GM12878 (cell line): ENCODE data around the gene GLRA1. TPM values are rescaled to one million over a fixed set of nuclear protein-coding genes. Genes with fewer than 3 reads are reported as not detected.

Source experiments
- ATAC-seq: fragments of 200-7000 bp; cut with Tn5 transposase; 3 replicates; pipeline ENCODE4 v1.9.1; 2020; ENCODE audit warnings: mild to moderate bottlenecking, moderate library complexity
- BruUV-seq: library from RNA; stranded (reverse); fragments of 400-500 nt; replicated peaks from 2 replicates; lab custom pipeline; 2021; lab: Mats Ljungman, UMichigan
- CTCF ChIA-PET: fragments of 300-600 bp; sonication (Branson Sonifier 250); formaldehyde crosslinking; extraction: SDS; loops from one replicate; lab custom pipeline; 2021; ENCODE audit warnings: inconsistent platforms; lab: Yijun Ruan, JAX
- POLR2A ChIA-PET: fragments of 350-600 bp; formaldehyde crosslinking; extraction: SDS; loops from one replicate; lab custom pipeline; 2021; ENCODE audit warnings: inconsistent platforms; lab: Charles Lee
- RAD21 ChIA-PET: fragments of 300-600 bp; sonication (Branson Sonifier 250); formaldehyde crosslinking; loops from one replicate; lab custom pipeline; 2023; ENCODE audit warnings: antibody characterized with exemption; ENCODE audit not compliant: unreplicated experiment; lab: Charles Lee
- SMC1A ChIA-PET: fragments of 300-600 bp; sonication (Branson Sonifier 250); formaldehyde crosslinking; loops from one replicate; lab custom pipeline; 2023; ENCODE audit not compliant: unreplicated experiment, uncharacterized antibody; lab: Charles Lee
- DNase-seq: peaks from one replicate; pipeline ENCODE4 v3.0.0-alpha.2; 2011; ENCODE audit warnings: low read depth, low spot score
- FAIRE-seq: peaks from 3 replicates; lab custom pipeline; 2011; peaks lifted over from hg19 to GRCh38; lab: Jason Lieb, UNC
- H2AFZ ChIP-seq: 2 replicates; pipeline ENCODE4 v1.6.0; 2011; ENCODE audit warnings: low read depth, low read length, control low read depth; ENCODE audit not compliant: control insufficient read depth
- H3K27ac ChIP-seq: 2 replicates; pipeline ENCODE4 v1.5.1; 2011; ENCODE audit warnings: control low read depth; ENCODE audit not compliant: control insufficient read depth, insufficient read depth
- H3K27me3 ChIP-seq, 2 experiments: replicated peaks in 1 of 2; 2 replicates each; pipeline versions ENCODE4 v1.6.0 to v1.6.1; 2011; ENCODE audit warnings: low read length in 1 of 2; ENCODE audit not compliant: control insufficient read depth in 2 of 2, insufficient read depth in 2 of 2
- H3K36me3 ChIP-seq, 2 experiments: 2 replicates each; pipeline ENCODE4 v1.5.1; 2011; ENCODE audit warnings: low read length in 1 of 2; ENCODE audit not compliant: control insufficient read depth in 2 of 2, insufficient read depth in 2 of 2
- H3K4me1 ChIP-seq: 2 replicates; pipeline ENCODE4 v1.6.1; 2011; ENCODE audit warnings: mild to moderate bottlenecking, low read length, moderate library complexity, mixed read lengths; ENCODE audit not compliant: control insufficient read depth, insufficient read depth
- H3K4me2 ChIP-seq: 2 replicates; pipeline ENCODE4 v1.6.0; 2011; ENCODE audit warnings: control low read depth; ENCODE audit not compliant: control insufficient read depth, insufficient read depth
- H3K4me3 ChIP-seq: fragments of 200-600 bp; sonication (generic); 2 replicates; pipeline ENCODE4 v1.5.1; 2016
- H3K79me2 ChIP-seq: 2 replicates; pipeline ENCODE4 v1.6.0; 2011; ENCODE audit warnings: low read length; ENCODE audit not compliant: control insufficient read depth, insufficient read depth
- H3K9ac ChIP-seq: 2 replicates; pipeline ENCODE4 v1.8.0; 2011; ENCODE audit warnings: low read length, control low read depth, mixed read lengths; ENCODE audit not compliant: control insufficient read depth, insufficient read depth
- H3K9me3 ChIP-seq: replicated peaks from 3 replicates; pipeline ENCODE4 v1.5.1; 2011; ENCODE audit warnings: mild to moderate bottlenecking, low read length; ENCODE audit not compliant: control insufficient read depth, insufficient read depth
- H4K20me1 ChIP-seq: 2 replicates; pipeline ENCODE4 v1.6.0; 2011; ENCODE audit not compliant: control insufficient read depth, insufficient read depth
- CREB1 ChIP-seq: IDR thresholded peaks from 2 replicates; pipeline ENCODE4 v1.6.1; 2012; ENCODE audit warnings: low read depth, mild to moderate bottlenecking, inconsistent platforms
- EED ChIP-seq: sonication (generic); IDR thresholded peaks from 2 replicates; pipeline ENCODE4 v1.6.1; 2016; ENCODE audit warnings: antibody characterized with exemption, low read depth
- EGR1 ChIP-seq, 2 experiments: IDR thresholded peaks; 1 replicate in 1 of 2; 2 replicates in 1 of 2; pipeline ENCODE4 v1.6.1; 2011 to 2012; ENCODE audit warnings: low read depth in 2 of 2, low read length in 2 of 2, borderline replicate concordance in 1 of 2, mild to moderate bottlenecking in 1 of 2, moderate library complexity in 1 of 2
- IKZF1 ChIP-seq: fragments of 450-650 bp; conservative IDR thresholded peaks from 2 replicates; pipeline ENCODE4 v1.6.1; 2017; ENCODE audit warnings: antibody characterized with exemption, mild to moderate bottlenecking
- IRF5 ChIP-seq: fragments of 450-650 bp; IDR thresholded peaks from 2 replicates; pipeline ENCODE4 v1.6.1; 2017; ENCODE audit warnings: borderline replicate concordance
- MTA2 ChIP-seq: fragments of 450-650 bp; IDR thresholded peaks from 2 replicates; pipeline ENCODE4 v1.6.1; 2016; ENCODE audit warnings: low read depth, mild to moderate bottlenecking, moderate library complexity
- NR2C2 ChIP-seq: IDR thresholded peaks from 2 replicates; pipeline ENCODE4 v1.6.1; 2011; ENCODE audit warnings: borderline replicate concordance, low read depth; ENCODE audit not compliant: control insufficient read depth, insufficient read length
- PRDM15 ChIP-seq: fragments of 450-650 bp; formaldehyde crosslinking; IDR thresholded peaks from 2 replicates; pipeline ENCODE4 v1.4.0; 2020; ENCODE audit warnings: mild to moderate bottlenecking, moderate library complexity
- RBBP5 ChIP-seq: fragments of 200-600 bp; sonication (generic); conservative IDR thresholded peaks from 2 replicates; pipeline ENCODE4 v1.6.1; 2016
- RELB ChIP-seq: fragments of 450-650 bp; IDR thresholded peaks from 2 replicates; pipeline ENCODE4 v1.6.1; 2017; ENCODE audit warnings: low read depth, mild to moderate bottlenecking, moderate library complexity
- RFX5 ChIP-seq: IDR thresholded peaks from 2 replicates; pipeline ENCODE4 v1.6.1; 2011; ENCODE audit warnings: low read depth, low read length, improper control_type of control experiment
- SMAD1 ChIP-seq: fragments of 450-650 bp; IDR thresholded peaks from 2 replicates; pipeline ENCODE4 v1.6.1; 2018; ENCODE audit warnings: mild to moderate bottlenecking, low read depth; ENCODE audit not compliant: partially characterized antibody
- SMAD5 ChIP-seq: IDR thresholded peaks from 2 replicates; pipeline ENCODE4 v1.6.1; 2016; ENCODE audit warnings: antibody characterized with exemption, low read depth
- TBL1XR1 ChIP-seq: IDR thresholded peaks from 2 replicates; pipeline ENCODE4 v1.6.1; 2012; ENCODE audit warnings: low read depth, low read length, improper control_type of control experiment
- WRNIP1 ChIP-seq: IDR thresholded peaks from 2 replicates; pipeline ENCODE4 v1.6.1; 2011; ENCODE audit warnings: low read depth, low read length, improper control_type of control experiment, borderline replicate concordance
- YY1 ChIP-seq: IDR thresholded peaks from 2 replicates; pipeline ENCODE4 v1.6.1; 2011; ENCODE audit warnings: low read depth, mild to moderate bottlenecking, low read length
- ZBED1 ChIP-seq: IDR thresholded peaks from 2 replicates; pipeline ENCODE4 v1.6.1; 2016; ENCODE audit warnings: borderline replicate concordance
- ZNF384 ChIP-seq: IDR thresholded peaks from 2 replicates; pipeline ENCODE4 v1.6.1; 2012; ENCODE audit warnings: low read depth, mild to moderate bottlenecking, low read length, improper control_type of control experiment, borderline replicate concordance
- ZZZ3 ChIP-seq: IDR thresholded peaks from 2 replicates; pipeline ENCODE4 v1.6.1; 2011; ENCODE audit warnings: low read depth; ENCODE audit not compliant: control insufficient read depth, insufficient read length
- WGBS: methylation state at CpG from one replicate; pipeline ENCODE4 v1.1.6; 2016; ENCODE audit warnings: low lambda C conversion rate; ENCODE audit not compliant: insufficient replicate concordance, insufficient coverage; ENCODE audit errors: missing lambda C conversion rate; 5-methylcytosine and 5-hydroxymethylcytosine counted together
- in situ Hi-C: fragments of 300-500 bp; cut with MboI; formaldehyde crosslinking; loops from 9 replicates; pipeline ENCODE4 v1.14.3; 2018; ENCODE audit warnings: mixed read lengths
- intact Hi-C: fragments of 100-400 bp; cut with micrococcal nuclease; formaldehyde crosslinking; loops from one replicate; pipeline ENCODE4 v1.14.2; 2022; ENCODE audit not compliant: unreplicated experiment
- polyA plus RNA-seq, 11 experiments: library from polyadenylated mRNA; depleted of rRNA in 4 of 11; unstranded in 6 of 11; stranded (reverse) in 5 of 11; fragments of >200 nt; fragmentation: Nextera tagmentation in 4 of 11; fragmentation: Illumina TruSeq in 1 of 11; extraction: Ambion mirVana in 4 of 11; extraction: Trizol in 1 of 11; gene quantifications; 1 replicate in 1 of 11; 2 replicates in 10 of 11; pipeline versions ENCODE4 v1.2.1 to v1.2.3, GENCODE V29; 2011 to 2016; ENCODE audit warnings: inconsistent platforms in 2 of 11, missing spikeins in 2 of 11, low read depth in 1 of 11
- total RNA-seq, 4 experiments: library from RNA; depleted of rRNA in 3 of 4; stranded (reverse); fragments of >200 nt in 3 of 4; fragmentation: Illumina TruSeq in 1 of 4; extraction: Trizol in 1 of 4; gene quantifications; 2 replicates each; pipeline versions ENCODE4 v1.2.1 to v1.2.3, GENCODE V29; 2013 to 2021

Gene GLRA1
- total and polyA plus RNA-seq, 10 of the 15 experiments (the other 5 are each of a cell fraction or from before 2014, with no cell fraction given): not detected

GRCh38 chr5:151781201-151781600, 143.4 kb downstream of the GLRA1 start:
- no peak for FAIRE-seq
- Histone ChIP-seq H3K4me2 (peak overlapping the region; percentile 47), H3K79me2 (peaks cover 99% of the 10 kb centered on the region), H3K36me3 (peaks cover 0 to 7% of the 10 kb centered on the region in 2 experiments; a peak in 3 of 4 replicates), H3K4me1 (peaks cover 10% of the 10 kb centered on the region; the same call in 1 of the 2 replicates), H3K27me3 (no peaks in the 10 kb centered on the region), H3K4me3 (no peak overlapping the region), H4K20me1 (peaks cover 5% of the 10 kb centered on the region), H3K9me3 (no peaks in the 10 kb centered on the region), H3K27ac (no peak overlapping the region), H3K9ac (no peak overlapping the region), H2AFZ (no peak overlapping the region)
- in situ Hi-C loops (no loop called here), intact Hi-C loops (no loop called here)
- POLR2A ChIA-PET: interaction anchor here (1.2 to 3.3 kb wide), 2 partner anchors 10 to 29 kb away, joined by 3 to 16 read pairs; partner anchors contain the start of gene G3BP1
- DNase-seq: no peak
- SMC1A ChIA-PET: interaction anchor here (1.1 to 1.3 kb wide), 2 partner anchors 10 to 362 kb away, joined by 4 read pairs; partner anchors contain the start of gene G3BP1
- no TSS peak for BruUV-seq
- RAD21 ChIA-PET: interaction anchor here (1.3 to 2.2 kb wide), 3 partner anchors 9 to 33 kb away, joined by 3 to 12 read pairs (median 3); partner anchors contain the start of gene G3BP1
- 75% methylated on average over 1 of the region's 1 CpG for WGBS
- peak; percentile 12 for ATAC-seq
- CTCF ChIA-PET: interaction anchor here (1.1 to 1.6 kb wide), 3 partner anchors 31 to 119 kb away, joined by 3 to 5 read pairs (median 4); no protein-coding TSS in a partner anchor
- no peak for TF ChIP-seq PRDM15 (CRISPR knock-in tag)
- TF ChIP-seq MTA2: no peak
- TF ChIP-seq RBBP5: no peak
- TF ChIP-seq ZBED1: no peak
- no peak for TF ChIP-seq RFX5
- no peak for TF ChIP-seq EED
- no peak for TF ChIP-seq NR2C2
- TF ChIP-seq WRNIP1: no peak
- no peak for TF ChIP-seq TBL1XR1
- no peak for TF ChIP-seq CREB1
- TF ChIP-seq SMAD5: no peak
- TF ChIP-seq ZNF384: no peak
- no peak for TF ChIP-seq IRF5
- no peak for TF ChIP-seq SMAD1
- no peak for TF ChIP-seq ZZZ3
- no peak for TF ChIP-seq EGR1 (IDR thresholded peaks at IDR 0.05; ENCODE audit: borderline replicate concordance in 1 of 2, low read depth in 2 of 2, low read length in 2 of 2)
- no peak for TF ChIP-seq RELB
- no peak for TF ChIP-seq YY1
- TF ChIP-seq IKZF1: no peak
